Measurements from ENCODE around the gene MELTF.

DNA sequence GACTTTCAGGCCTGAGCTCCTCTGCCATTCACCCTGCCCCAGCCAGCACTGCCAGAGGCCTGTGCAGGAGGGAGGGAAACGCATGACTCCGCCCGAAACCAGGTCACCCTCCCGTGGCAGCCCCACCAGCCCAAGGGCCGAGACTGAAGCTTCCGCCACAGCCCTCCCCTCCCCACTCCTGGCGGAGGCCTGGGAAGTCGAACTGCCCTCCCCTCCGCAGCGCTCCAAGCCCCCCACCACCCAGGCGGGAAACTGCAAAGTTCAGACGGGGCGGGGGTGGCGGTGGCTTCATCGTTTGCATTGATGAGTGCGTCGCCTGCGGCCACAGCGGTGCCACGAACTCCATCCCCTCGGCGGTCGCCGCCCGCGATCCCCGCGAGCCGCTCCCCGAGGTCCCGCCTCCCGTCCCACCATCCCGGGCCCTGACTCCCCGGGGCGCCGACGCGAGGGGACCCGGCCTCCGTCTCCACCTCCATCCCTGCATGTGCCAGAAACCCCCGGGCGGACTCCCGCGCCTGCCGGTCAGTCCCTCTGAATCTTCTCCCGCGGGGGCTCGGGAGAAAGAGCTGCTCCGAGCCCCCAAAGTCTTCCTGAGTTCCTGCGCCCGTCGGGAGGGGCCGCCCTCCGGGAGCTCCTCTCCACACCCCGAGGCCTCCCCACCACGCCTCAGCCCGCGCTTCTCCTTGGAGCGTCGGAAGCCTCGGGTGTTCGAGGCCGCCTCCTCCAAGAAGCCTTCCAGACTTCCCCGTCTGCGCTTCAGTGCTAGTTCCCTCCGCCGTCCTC lies 698 bp downstream of the MELTF start:
- TF ChIP-seq ZNF274 (IDR thresholded peaks at IDR 0.05; ENCODE audit: low read depth, low read length) (no peak), YY1 (IDR thresholded peaks at IDR 0.05; ENCODE audit: insufficient read depth, insufficient read length) (no peak), SUZ12 (IDR thresholded peaks at IDR 0.05; ENCODE audit: extremely low read depth, insufficient read depth, insufficient read length) (no peak)

All from NT2/D1 (cell line).